PC-9 (cell line): ENCODE results near the gene BAHD1.

Source experiments
- EZH2 ChIP-seq: fragments of 200-600 bp; sonication (generic); IDR thresholded peaks from 2 replicates; pipeline ENCODE4 v1.8.0; 2017; ENCODE audit warnings: antibody characterized with exemption, low read depth
- TF ChIP-seq, protein P1 (sequence below): fragments of 200-600 bp; sonication (generic); conservative IDR thresholded peaks from 2 replicates; pipeline ENCODE4 v1.6.1; 2017; ENCODE audit warnings: mixed run types, antibody characterized with exemption, mild to moderate bottlenecking, moderate library complexity

DNA sequence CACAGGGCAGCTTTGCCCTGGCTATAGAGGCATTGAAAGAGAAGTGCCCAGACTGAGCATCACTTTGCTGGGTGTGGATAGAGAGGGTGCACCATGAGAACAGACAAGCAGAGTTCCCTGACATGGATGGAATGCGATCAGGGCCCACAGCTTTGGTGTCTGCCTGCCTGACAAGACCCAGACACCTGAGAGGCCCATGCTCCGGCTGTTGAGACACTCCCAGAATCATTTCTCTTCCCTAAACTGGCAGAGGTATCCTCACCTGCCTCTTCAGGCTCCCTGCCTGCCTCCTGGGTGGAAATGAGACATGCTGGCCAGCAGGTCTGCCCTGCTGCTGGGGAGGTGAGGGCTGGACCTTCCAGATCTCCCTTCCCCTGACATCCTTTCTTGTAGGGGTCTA, 19.7 kb downstream of the BAHD1 start:
- TF ChIP-seq, protein P1, sequence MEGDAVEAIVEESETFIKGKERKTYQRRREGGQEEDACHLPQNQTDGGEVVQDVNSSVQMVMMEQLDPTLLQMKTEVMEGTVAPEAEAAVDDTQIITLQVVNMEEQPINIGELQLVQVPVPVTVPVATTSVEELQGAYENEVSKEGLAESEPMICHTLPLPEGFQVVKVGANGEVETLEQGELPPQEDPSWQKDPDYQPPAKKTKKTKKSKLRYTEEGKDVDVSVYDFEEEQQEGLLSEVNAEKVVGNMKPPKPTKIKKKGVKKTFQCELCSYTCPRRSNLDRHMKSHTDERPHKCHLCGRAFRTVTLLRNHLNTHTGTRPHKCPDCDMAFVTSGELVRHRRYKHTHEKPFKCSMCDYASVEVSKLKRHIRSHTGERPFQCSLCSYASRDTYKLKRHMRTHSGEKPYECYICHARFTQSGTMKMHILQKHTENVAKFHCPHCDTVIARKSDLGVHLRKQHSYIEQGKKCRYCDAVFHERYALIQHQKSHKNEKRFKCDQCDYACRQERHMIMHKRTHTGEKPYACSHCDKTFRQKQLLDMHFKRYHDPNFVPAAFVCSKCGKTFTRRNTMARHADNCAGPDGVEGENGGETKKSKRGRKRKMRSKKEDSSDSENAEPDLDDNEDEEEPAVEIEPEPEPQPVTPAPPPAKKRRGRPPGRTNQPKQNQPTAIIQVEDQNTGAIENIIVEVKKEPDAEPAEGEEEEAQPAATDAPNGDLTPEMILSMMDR: no peak
- no peak for TF ChIP-seq EZH2
